Activated gamma-delta T cell treated with anti-CD3 and anti-CD28 coated beads, Interleukin-2, amount 50 U/mL, for 16 hours (primary cell): ENCODE results near the gene TTC12.

Experiments
- DNase-seq: peaks from one replicate; pipeline ENCODE4 v3.0.0-alpha.2; 2020; ENCODE audit warnings: low read depth

Gene TTC12

GRCh38 chr11:113324250-113324649 lies 9.9 kb downstream of the TTC12 start:
- no peak for DNase-seq

GRCh38 chr11:113329725-113330124 lies 15.3 kb downstream of the TTC12 start:
- DNase-seq, result no peak

GRCh38 chr11:113331441-113331840 lies 17.1 kb downstream of the TTC12 start:
- no peak for DNase-seq

- no peak for DNase-seq
Observed at GRCh38 chr11:113332023-113332422, 17.6 kb downstream of the TTC12 start.

- no peak for DNase-seq
Observed at GRCh38 chr11:113332638-113333329, 18.4 kb downstream of the TTC12 start.

GRCh38 chr11:113334183-113334582 lies 19.8 kb downstream of the TTC12 start:
- DNase-seq, result no peak

- no peak for DNase-seq
Observed at GRCh38 chr11:113338730-113339129, 24.3 kb downstream of the TTC12 start.

GRCh38 chr11:113339929-113340589 lies 25.7 kb downstream of the TTC12 start:
- DNase-seq, result no peak

GRCh38 chr11:113341388-113342165 lies 27.2 kb downstream of the TTC12 start:
- DNase-seq, result no peak

GRCh38 chr11:113345978-113346377 lies 31.6 kb downstream of the TTC12 start:
- no peak for DNase-seq

- DNase-seq, result no peak
Observed at GRCh38 chr11:113349528-113349927, 35.1 kb downstream of the TTC12 start.

- DNase-seq, result no peak
Observed at GRCh38 chr11:113350336-113351067, 36.1 kb downstream of the TTC12 start.

GRCh38 chr11:113351068-113351450 lies 36.7 kb downstream of the TTC12 start:
- no peak for DNase-seq

GRCh38 chr11:113351480-113351879 lies 37.1 kb downstream of the TTC12 start:
- DNase-seq, result no peak

- DNase-seq, result no peak
Observed at GRCh38 chr11:113356203-113356602, 41.8 kb downstream of the TTC12 start.

GRCh38 chr11:113363406-113363805 lies 49.0 kb downstream of the TTC12 start:
- no peak for DNase-seq

- DNase-seq, result no peak
Observed at GRCh38 chr11:113363996-113364641, 49.7 kb downstream of the TTC12 start.

- DNase-seq, result no peak
Observed at GRCh38 chr11:113365895-113366294, 51.5 kb downstream of the TTC12 start.

- DNase-seq, result no peak
Observed at GRCh38 chr11:113369411-113369810, 55.0 kb downstream of the TTC12 start.

- DNase-seq, result no peak
Observed at GRCh38 chr11:113370634-113371033, 56.3 kb downstream of the TTC12 start.

GRCh38 chr11:113372309-113372708 lies 57.9 kb downstream of the TTC12 start:
- no peak for DNase-seq

GRCh38 chr11:113373306-113373705 lies 58.9 kb downstream of the TTC12 start:
- no peak for DNase-seq
